Thyroid gland (tissue), 4 donors: ENCODE data around the gene LCN15. TPM values are rescaled to one million over a fixed set of nuclear protein-coding genes. Genes with fewer than 3 reads are reported as not detected.

ENCODE experiments used
- microRNA-seq: library from miRNA; unstranded; fragments of <30 nt; microRNA quantifications from one replicate; pipeline ENCODE4, GENCODE V29; 2016
- small RNA-seq: library from RNA; depleted of rRNA; stranded (forward); fragments of <200 nt; gene quantifications from one replicate; pipeline ENCODE3, GENCODE V24; 2016
- total RNA-seq, 4 donors: library from RNA; depleted of rRNA; stranded (reverse); fragments of >200 nt; gene quantifications; one replicate each; pipeline ENCODE4 v1.2.3, GENCODE V29; 2016

Gene LCN15
- total RNA-seq, 4 donors from 2014 or later, result not detected

Small RNA genes within 50 kb of the gene (microRNA-seq; reads per million reads assigned to microRNA genes)
- not detected for gene MIR6722

Small RNA genes within 50 kb of the gene (small RNA-seq; reads per million reads assigned to genes)
- gene AL355987.2, result not detected
- gene ATP6V1G1P3, result not detected
- not detected for gene MIR6722

Other genes with a start within 250 kb of the LCN15 start
- gene NOTCH1, start 218.5 kb downstream of the LCN15 start, total RNA-seq, result 10 to 100 TPM; 19.6 to 35.4 (median 23.2) TPM
- 100 to 1,000 TPM in 1 of 4 donors, 10 to 100 TPM in 3; 38.4 to 143 (median 81.6) TPM for gene EGFL7, start 101.6 kb downstream of the LCN15 start, total RNA-seq
- 10 to 100 TPM; 58.6 to 78.7 (median 72.0) TPM for gene AGPAT2, start 77.1 kb downstream of the LCN15 start, total RNA-seq
- gene DIPK1B, start 51.9 kb downstream of the LCN15 start, total RNA-seq, result 10 to 100 TPM; 19.4 to 23.6 (median 22.6) TPM
- gene LCN10, start 21.6 kb downstream of the LCN15 start, total RNA-seq, result 10 to 100 TPM in 1 of 4 donors, 1 to 10 TPM in 3; 5.8 to 10.1 (median 7.1) TPM
- gene LCN6, start 16.0 kb downstream of the LCN15 start, total RNA-seq, result 10 to 100 TPM in 1 of 4 donors, 1 to 10 TPM in 3; 1.4 to 10.0 (median 4.5) TPM
- 1 to 10 TPM in 1 of 4 donors, under 1 TPM in 1, not detected in 2; 0.93 to 1.0 TPM for gene LCN8, start 6.3 kb downstream of the LCN15 start, total RNA-seq
- 100 to 1,000 TPM in 3 of 4 donors, 10 to 100 TPM in 1; 81.6 to 189 (median 141) TPM for gene TMEM141, start 26.8 kb upstream of the LCN15 start, total RNA-seq
- gene CCDC183, start 31.8 kb upstream of the LCN15 start, total RNA-seq, result 1 to 10 TPM; 1.3 to 4.6 (median 2.8) TPM
- 10 to 100 TPM; 59.8 to 84.0 (median 62.2) TPM for gene RABL6, start 43.4 kb upstream of the LCN15 start, total RNA-seq
- gene AJM1, start 78.0 kb upstream of the LCN15 start, total RNA-seq, result 1 to 10 TPM in 3 of 4 donors, under 1 TPM in 1; 0.83 to 4.7 (median 2.3) TPM
- gene PHPT1, start 84.9 kb upstream of the LCN15 start, total RNA-seq, result 100 to 1,000 TPM in 2 of 4 donors, 10 to 100 TPM in 2; 79.4 to 174 (median 115) TPM
- 10 to 100 TPM in 2 of 4 donors, 1 to 10 TPM in 2; 4.1 to 20.4 (median 9.0) TPM for gene MAMDC4, start 87.8 kb upstream of the LCN15 start, total RNA-seq
- gene EDF1, start 101.8 kb upstream of the LCN15 start, total RNA-seq, result 100 to 1,000 TPM; 339 to 591 (median 526) TPM
- gene TRAF2, start 122.0 kb upstream of the LCN15 start, total RNA-seq, result 10 to 100 TPM in 3 of 4 donors, 1 to 10 TPM in 1; 9.7 to 18.3 (median 15.4) TPM
- gene FBXW5, start 180.2 kb upstream of the LCN15 start, total RNA-seq, result 100 to 1,000 TPM; 138 to 282 (median 203) TPM
- 1 to 10 TPM in 1 of 4 donors, not detected in 3; 1.8 TPM for gene C8G, start 180.7 kb upstream of the LCN15 start, total RNA-seq
- gene LCN12, start 187.8 kb upstream of the LCN15 start, total RNA-seq, result 10 to 100 TPM; 24.3 to 85.0 (median 54.0) TPM
- 10 to 100 TPM in 3 of 4 donors, 1 to 10 TPM in 1; 5.0 to 39.5 (median 33.9) TPM for gene PTGDS, start 213.0 kb upstream of the LCN15 start, total RNA-seq
- gene LCNL1, start 218.5 kb upstream of the LCN15 start, total RNA-seq, result under 1 TPM in 1 of 4 donors, not detected in 3; 0.54 TPM
- gene PAXX, start 227.9 kb upstream of the LCN15 start, total RNA-seq, result 100 to 1,000 TPM in 1 of 4 donors, 10 to 100 TPM in 3; 29.8 to 109 (median 50.7) TPM
- gene CLIC3, start 232.1 kb upstream of the LCN15 start, total RNA-seq, result 100 to 1,000 TPM in 3 of 4 donors, 10 to 100 TPM in 1; 97.7 to 301 (median 268) TPM